Sciatic nerve (tissue), 2 donors: ENCODE data around the gene MYO1A. TPM values are rescaled to one million over a fixed set of nuclear protein-coding genes. Genes with fewer than 3 reads are reported as not detected.
"Not testable (repeated sequence)": the region's sequence is repeated elsewhere in the genome, so short reads cannot be mapped to it uniquely, and the experiment has no call there.

Experiments
- ATAC-seq: fragments of 200-7000 bp; cut with Tn5 transposase; one replicate; pipeline ENCODE4 v1.9.1; 2020; ENCODE audit warnings: mild to moderate bottlenecking, moderate library complexity
- DNase-seq: peaks from one replicate; pipeline ENCODE4 v3.0.0-alpha.2; 2020; ENCODE audit warnings: low spot score
- intact Hi-C: fragments of 100-400 bp; cut with DNase I; formaldehyde crosslinking; loops from one replicate; pipeline ENCODE4 v1.14.2; 2022
- total RNA-seq: library from RNA; stranded (reverse); fragmentation: NEBNext Ultra II Directional; extraction: Animal tissue kit (Norgen Biotek cat#: 25700); gene quantifications from one replicate; pipeline ENCODE4 v1.2.1, GENCODE V29; 2021
- donor health status: DM: no; HTN: no; CAD: no.
- donor health status: DM: no; HTN: no; CAD: no.

The MYO1A gene
- total RNA-seq, 1 donor from 2014 or later, result 0.36 TPM

GRCh38 chr12:57031138-57031725, 18.7 kb downstream of the MYO1A start:
- ATAC-seq (no peak), DNase-seq (no peak)

GRCh38 chr12:57029457-57029856, 20.5 kb downstream of the MYO1A start:
- DNase-seq (no peak), ATAC-seq (no peak)
- intact Hi-C loops, result no loop called here

More at GRCh38 chr12:57031138-57031725, 18.7 kb downstream of the MYO1A start:
- intact Hi-C loops, result no loop called here

- no peak for DNase-seq
- intact Hi-C loops, result no loop called here
- ATAC-seq, result no peak
Observed at GRCh38 chr12:57027805-57028153, 22.1 kb downstream of the MYO1A start.

- intact Hi-C loops, result no loop called here
- no peak for DNase-seq
- no peak for ATAC-seq
Observed at GRCh38 chr12:57027011-57027804, 22.7 kb downstream of the MYO1A start.

GRCh38 chr12:57025196-57025595, 24.7 kb downstream of the MYO1A start:
- intact Hi-C loops, result no loop called here
- ATAC-seq (no peak), DNase-seq (no peak)

GRCh38 chr12:57022324-57022723, 27.6 kb downstream of the MYO1A start:
- not testable (repeated sequence) for DNase-seq, ATAC-seq

GRCh38 chr12:57019983-57020719, 29.8 kb downstream of the MYO1A start:
- intact Hi-C loops, result no loop called here
- ATAC-seq (no peak), DNase-seq (no peak)

More at GRCh38 chr12:57022324-57022723, 27.6 kb downstream of the MYO1A start:
- intact Hi-C loops, result not testable (repeated sequence)

GRCh38 chr12:57018906-57019305, 31.0 kb downstream of the MYO1A start:
- ATAC-seq, result no peak
- intact Hi-C loops, result no loop called here
- no peak for DNase-seq

GRCh38 chr12:57018353-57018752, 31.6 kb downstream of the MYO1A start:
- DNase-seq, ATAC-seq, intact Hi-C loops: not testable (repeated sequence)

GRCh38 chr12:57016348-57016747, 33.6 kb downstream of the MYO1A start, which contains the start of gene TAC3:
TAC3 (minus strand) TSS chr12:57016529; CDS start chr12:57015797, 732 bp downstream.
- intact Hi-C loops, result no loop called here
- ATAC-seq, result no peak

GRCh38 chr12:57012600-57013465, 37.1 kb downstream of the MYO1A start:
- intact Hi-C loops, result loop anchor here (5.0 kb wide), 1 partner anchor 44 kb away; no protein-coding TSS in a partner anchor
- ATAC-seq (no peak), DNase-seq (peak; percentile 34)

More at GRCh38 chr12:57016348-57016747, 33.6 kb downstream of the MYO1A start, which contains the start of gene TAC3:
- DNase-seq, result no peak

GRCh38 chr12:57011438-57012424, 38.2 kb downstream of the MYO1A start:
- intact Hi-C loops, result loop anchor here (5.0 kb wide), 1 partner anchor 46 kb away; no protein-coding TSS in a partner anchor
- ATAC-seq, result no peak

GRCh38 chr12:57010627-57011247, 39.2 kb downstream of the MYO1A start:
- intact Hi-C loops, result loop anchor here (5.0 kb wide), 1 partner anchor 47 kb away; no protein-coding TSS in a partner anchor
- no peak for ATAC-seq
- peak; percentile 3 for DNase-seq

More at GRCh38 chr12:57011438-57012424, 38.2 kb downstream of the MYO1A start:
- peak; percentile 18 for DNase-seq

- intact Hi-C loops, result loop anchor here (5.0 kb wide), 1 partner anchor 47 kb away; no protein-coding TSS in a partner anchor
- DNase-seq, result peak; percentile 41
- no peak for ATAC-seq
Observed at GRCh38 chr12:57009949-57010626, 39.8 kb downstream of the MYO1A start.

GRCh38 chr12:57008178-57008577, 41.8 kb downstream of the MYO1A start:
- intact Hi-C loops, result no loop called here
- ATAC-seq, result peak; percentile 57
- DNase-seq, result no peak

- ATAC-seq (peak; percentile 7), DNase-seq (peak; percentile 27)
- intact Hi-C loops, result no loop called here
Observed at GRCh38 chr12:57006809-57007475, 43.0 kb downstream of the MYO1A start.
